IPS-15b (cell line): ENCODE measurements around the gene NSG1.
A peak's percentile ranks its signal among the peaks of the same experiment; 100 is the strongest.

ENCODE experiments used
- H3K27me3 ChIP-seq: one replicate; pipeline ENCODE4 v1.6.1; 2013; ENCODE audit warnings: low read length; ENCODE audit not compliant: control insufficient read depth, insufficient read depth
- H3K36me3 ChIP-seq: one replicate; pipeline ENCODE4 v1.6.1; 2013; ENCODE audit warnings: low read length; ENCODE audit not compliant: control insufficient read depth, insufficient read depth
- H3K4me1 ChIP-seq: one replicate; pipeline ENCODE4 v1.6.1; 2013; ENCODE audit warnings: mild to moderate bottlenecking, low read length; ENCODE audit not compliant: control insufficient read depth, insufficient read depth
- H3K4me3 ChIP-seq: one replicate; pipeline ENCODE4 v1.5.1; 2013; ENCODE audit warnings: low read depth, low read length
- H3K9ac ChIP-seq: one replicate; pipeline ENCODE4 v1.6.1; 2013; ENCODE audit warnings: low read depth, mild to moderate bottlenecking, low read length
- H3K9me3 ChIP-seq: one replicate; pipeline ENCODE4 v1.6.1; 2013; ENCODE audit warnings: mild to moderate bottlenecking, low read length; ENCODE audit not compliant: control insufficient read depth, insufficient read depth

NSG1 gene

DNA sequence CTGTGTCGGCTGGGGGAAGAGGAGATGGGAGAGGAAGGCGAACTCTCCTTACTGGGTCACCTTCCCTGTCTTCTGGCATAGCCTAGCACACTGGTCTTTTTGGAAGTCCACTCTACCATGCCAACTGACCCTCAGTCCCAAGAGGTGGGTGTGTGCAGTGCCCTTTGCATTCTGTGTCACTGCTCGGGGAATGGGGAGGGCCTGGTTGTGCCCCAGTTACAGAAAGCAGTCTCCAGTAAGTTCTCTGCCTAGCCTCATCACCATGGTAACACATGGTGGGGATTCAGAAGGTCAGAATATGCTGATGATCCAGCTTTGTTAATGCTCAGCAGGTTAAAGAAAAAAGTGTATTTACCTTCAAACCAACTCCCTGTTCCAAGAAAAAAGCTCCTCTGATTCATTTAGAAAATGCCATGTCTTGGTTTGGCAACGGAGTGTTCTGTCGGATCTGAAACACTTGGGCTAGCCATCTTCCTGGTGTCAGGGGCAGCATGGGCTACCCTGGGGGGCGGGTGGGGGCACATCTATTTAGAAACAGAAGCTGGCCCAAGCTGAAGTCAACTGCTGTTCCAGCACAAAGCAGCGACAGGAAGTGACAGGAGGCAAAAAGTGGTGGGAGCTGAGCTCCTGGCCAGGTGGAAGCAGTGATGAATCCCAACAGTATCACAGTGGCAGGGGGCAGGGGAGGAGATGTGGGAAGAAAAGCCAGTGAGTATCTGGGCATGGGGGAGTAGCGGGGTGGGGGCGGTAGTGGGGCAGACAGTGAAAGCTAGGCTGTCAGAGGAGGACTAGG, 37.0 kb downstream of the NSG1 start:
- H3K9me3 ChIP-seq = no peaks in the 10 kb centered on the region
- peaks cover 18% of the 10 kb centered on the region for H3K36me3 ChIP-seq
- no peak overlapping the region for H3K9ac ChIP-seq
- no peaks in the 10 kb centered on the region for H3K27me3 ChIP-seq
- peaks cover 20% of the 10 kb centered on the region for H3K4me1 ChIP-seq
- no peak overlapping the region for H3K4me3 ChIP-seq

DNA sequence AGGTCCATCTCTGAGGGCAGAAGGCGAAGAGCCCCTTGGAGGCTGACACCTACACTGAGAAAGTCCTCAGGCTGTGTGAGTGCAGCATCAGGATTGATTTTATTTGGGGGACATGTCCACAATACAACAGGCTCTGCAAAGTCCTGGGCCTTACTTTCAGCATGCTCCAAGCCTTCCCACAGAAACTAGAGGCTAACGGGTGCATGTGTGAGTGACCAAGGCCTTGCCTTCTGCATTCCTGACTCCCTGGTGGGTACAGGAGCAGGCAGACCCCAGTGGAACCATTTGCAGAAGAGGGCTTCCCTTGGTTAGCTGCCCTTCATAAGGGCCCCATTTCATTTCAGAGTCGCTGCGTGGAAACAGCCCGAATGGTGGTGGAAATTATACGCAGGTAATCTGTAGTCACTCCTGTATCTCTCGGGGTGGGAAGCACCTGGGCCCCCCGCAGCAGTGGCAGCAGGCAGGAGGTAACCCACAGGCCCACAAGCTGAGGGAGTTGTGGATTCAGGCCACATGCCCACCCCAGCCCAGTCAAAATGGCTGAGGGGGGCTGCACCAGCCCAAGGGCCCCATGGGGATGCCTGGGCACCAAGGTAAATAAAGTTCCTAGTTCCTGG, 37.7 kb downstream of the NSG1 start:
- Histone ChIP-seq H3K36me3 (peaks cover 16% of the 10 kb centered on the region), H3K4me1 (peaks cover 20% of the 10 kb centered on the region), H3K4me3 (no peak overlapping the region)

DNA sequence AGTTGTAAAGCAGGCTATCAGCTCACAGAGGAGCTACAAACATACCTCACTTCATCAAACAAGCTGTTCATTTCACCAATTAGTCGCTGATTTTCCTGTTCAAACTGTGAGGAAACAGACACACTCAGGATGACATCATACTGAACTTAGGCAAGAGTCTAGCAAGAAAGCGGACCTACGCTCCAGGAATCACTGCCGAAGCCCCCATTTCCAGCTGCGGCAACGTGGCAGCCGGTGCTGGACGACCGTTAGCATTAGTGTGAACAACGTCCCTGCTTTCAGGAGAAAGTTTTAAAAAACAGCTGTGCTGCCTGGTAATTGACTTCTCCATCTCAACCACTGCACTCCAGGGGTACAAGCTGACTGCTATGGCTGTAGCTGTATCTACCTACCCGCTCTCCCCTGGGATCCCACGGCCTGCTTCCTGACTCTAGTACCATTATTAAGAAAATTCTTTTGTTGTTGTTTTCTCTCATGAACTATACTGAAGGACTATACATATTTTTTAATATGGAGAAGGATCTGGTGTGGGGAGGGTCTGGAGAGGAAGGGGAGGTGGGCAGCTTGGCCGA, 38.3 kb downstream of the NSG1 start:
- H3K4me1 ChIP-seq = peaks cover 20% of the 10 kb centered on the region
- H3K9ac ChIP-seq = no peak overlapping the region
- H3K27me3 ChIP-seq = no peaks in the 10 kb centered on the region
- no peak overlapping the region for H3K4me3 ChIP-seq
- H3K36me3 ChIP-seq = peaks cover 10% of the 10 kb centered on the region
- H3K9me3 ChIP-seq = no peaks in the 10 kb centered on the region

More for the DNA sequence above, 37.7 kb downstream of the NSG1 start:
- no peaks in the 10 kb centered on the region for H3K27me3 ChIP-seq
- H3K9ac ChIP-seq = no peak overlapping the region
- H3K9me3 ChIP-seq = no peaks in the 10 kb centered on the region

DNA sequence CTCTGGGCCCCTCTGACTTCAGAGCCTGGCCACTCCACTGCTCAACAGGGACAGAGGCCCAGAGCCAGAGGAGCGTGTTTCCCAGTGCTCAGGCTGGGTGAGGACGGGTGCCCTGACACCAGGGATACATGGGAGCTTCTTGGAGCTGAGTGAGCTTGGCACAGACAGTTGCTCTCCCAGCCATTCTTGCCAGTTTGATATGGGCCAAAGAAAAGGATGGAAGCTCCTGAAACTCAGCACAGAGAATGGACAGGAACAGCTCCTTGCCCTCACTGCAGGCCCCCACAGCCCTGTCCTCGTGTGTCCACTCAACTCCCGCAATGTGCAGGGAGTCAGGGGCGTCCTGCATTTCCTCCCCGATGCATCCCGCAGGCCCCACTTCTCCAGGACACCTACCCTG, 38.8 kb downstream of the NSG1 start:
- Histone ChIP-seq H3K4me3 (no peak overlapping the region), H3K9ac (no peak overlapping the region), H3K4me1 (peaks cover 20% of the 10 kb centered on the region), H3K27me3 (no peaks in the 10 kb centered on the region), H3K9me3 (no peaks in the 10 kb centered on the region), H3K36me3 (peaks cover 5% of the 10 kb centered on the region)

DNA sequence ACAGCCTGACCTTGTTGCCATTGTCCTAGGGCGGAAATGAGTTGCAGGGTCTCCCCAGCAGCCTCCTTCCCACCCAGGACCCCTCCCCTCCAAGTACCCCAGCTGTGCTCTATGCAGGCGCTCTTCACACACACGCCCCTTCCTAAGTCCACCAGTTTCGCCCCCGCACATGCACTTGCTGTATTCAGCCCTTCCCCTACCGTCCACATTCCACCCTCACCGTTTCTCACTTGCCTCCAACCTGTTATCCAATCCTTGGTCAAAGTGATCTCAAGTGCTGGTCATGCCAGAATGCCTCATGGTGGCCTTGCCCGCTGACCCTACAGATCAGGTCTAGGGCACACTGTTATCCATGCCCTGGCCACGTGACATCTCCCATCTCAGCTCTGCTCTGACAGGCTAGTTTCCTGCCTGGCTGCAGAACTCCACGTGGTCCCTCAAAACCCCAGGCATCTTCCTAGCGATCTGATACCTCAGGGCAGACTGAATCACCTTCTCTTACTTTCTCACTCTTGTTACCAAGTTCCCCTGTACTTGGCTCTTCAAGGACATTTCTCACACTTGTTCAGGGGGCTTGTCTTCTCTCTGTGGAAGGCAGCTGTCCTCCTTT, 39.7 kb downstream of the NSG1 start:
- Histone ChIP-seq H3K4me1 (peaks cover 20% of the 10 kb centered on the region), H3K9me3 (no peaks in the 10 kb centered on the region), H3K27me3 (no peaks in the 10 kb centered on the region), H3K36me3 (no peaks in the 10 kb centered on the region), H3K4me3 (no peak overlapping the region), H3K9ac (no peak overlapping the region)

DNA sequence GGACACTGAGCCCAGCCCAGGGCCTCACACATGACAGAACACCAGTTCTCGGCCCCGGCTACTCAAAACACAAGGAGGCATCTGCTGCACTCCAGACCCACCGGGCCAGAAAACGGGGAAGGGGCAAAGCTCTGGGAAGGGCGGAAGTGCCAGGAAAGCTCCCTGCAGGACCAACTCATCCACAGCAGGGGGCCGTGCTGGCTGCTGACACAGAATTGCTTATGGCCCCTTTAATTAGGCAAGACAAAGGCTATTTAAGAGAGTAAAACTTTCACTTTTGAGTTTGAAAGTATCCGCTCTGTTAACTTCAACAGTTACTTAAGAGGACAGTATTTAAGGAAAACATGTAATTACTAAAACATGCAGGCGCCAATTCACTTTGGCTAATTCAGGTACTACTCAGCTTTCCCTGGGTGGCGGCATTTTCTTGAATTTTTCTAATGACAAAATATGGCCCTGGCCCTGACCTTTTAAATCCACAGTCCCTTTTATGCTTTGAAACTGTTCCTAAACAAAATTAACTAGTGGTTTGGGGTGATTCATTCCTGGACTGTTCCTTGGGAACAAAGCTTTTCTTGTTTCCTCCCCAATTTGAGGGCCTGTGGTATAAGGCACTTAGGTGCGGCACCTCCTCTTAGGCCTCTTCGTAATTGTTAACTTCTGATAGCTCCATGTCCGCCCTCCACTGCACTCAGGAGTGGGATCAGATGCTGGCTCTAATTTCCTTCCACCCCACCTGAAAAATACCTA, 40.4 kb downstream of the NSG1 start:
- Histone ChIP-seq H3K27me3 (no peaks in the 10 kb centered on the region), H3K4me3 (no peak overlapping the region), H3K36me3 (no peaks in the 10 kb centered on the region), H3K4me1 (peaks cover 20% of the 10 kb centered on the region), H3K9me3 (no peaks in the 10 kb centered on the region), H3K9ac (peak overlapping the region; percentile 39)

DNA sequence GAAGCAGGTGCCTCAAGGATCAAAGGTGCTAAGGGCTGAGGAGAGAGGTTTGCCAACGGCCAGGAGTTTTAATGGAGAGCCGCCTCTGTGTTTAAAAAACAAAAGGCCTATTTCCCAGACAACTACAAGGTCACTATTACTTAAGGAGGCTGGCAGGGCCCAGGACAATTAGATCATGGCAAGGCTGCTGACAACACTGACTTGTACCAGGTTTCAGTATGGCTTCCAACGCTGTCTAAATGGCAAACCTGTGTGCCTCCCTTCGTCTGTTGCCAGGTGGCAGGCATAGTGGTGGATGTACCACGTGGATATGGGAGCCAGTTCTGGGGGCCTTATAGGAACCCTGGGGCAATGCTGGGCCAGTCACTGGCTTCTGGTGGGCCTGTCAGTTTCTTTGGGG, 41.0 kb downstream of the NSG1 start:
- Histone ChIP-seq H3K9ac (peak overlapping the region; percentile 39), H3K9me3 (no peaks in the 10 kb centered on the region), H3K27me3 (no peaks in the 10 kb centered on the region), H3K36me3 (peaks cover 2% of the 10 kb centered on the region), H3K4me3 (no peak overlapping the region), H3K4me1 (peaks cover 20% of the 10 kb centered on the region)

DNA sequence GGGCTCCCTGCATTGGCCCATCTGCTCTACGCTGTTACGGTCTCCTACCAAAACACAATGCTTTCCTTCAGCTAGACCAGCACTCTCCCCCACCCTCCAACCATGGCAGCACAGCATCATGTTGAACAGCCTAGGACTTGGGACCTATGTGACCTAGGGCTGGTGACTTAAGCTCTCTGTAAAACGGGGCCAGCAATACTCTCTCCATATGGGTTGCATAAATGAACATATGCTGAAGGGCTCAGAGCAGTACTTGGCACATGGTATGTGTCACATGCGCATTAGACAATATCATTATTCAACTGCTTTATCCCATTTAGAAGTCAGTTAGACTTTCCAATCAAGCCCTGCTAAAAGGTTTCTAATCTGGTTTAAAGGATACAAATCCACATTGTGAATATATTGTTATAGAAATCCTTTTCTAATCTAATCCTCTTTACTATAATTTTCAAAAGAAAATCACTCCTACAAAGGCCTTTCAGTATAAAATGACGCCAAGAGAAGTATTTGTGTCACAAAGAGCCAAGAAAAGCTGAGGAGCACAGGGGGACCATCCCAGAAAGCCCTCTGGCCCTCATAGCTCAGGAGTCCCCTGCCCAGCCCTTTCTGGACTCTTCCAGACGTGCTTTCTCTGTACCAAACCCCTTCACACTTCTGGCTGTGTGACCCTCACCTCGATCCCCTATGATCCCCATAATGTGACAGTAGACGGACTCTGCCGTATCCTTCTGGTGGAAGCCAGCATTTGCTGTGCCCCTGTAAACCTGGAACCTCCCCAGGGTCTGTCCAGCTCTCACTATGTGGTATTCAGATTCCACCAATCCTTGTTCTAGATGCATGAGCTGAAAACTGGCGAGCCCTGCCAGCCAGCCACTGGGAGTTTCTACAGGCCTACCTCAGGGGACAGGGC, 42.3 kb downstream of the NSG1 start:
- Histone ChIP-seq H3K4me3 (no peak overlapping the region), H3K4me1 (peaks cover 20% of the 10 kb centered on the region), H3K36me3 (peaks cover 2% of the 10 kb centered on the region), H3K9me3 (no peaks in the 10 kb centered on the region), H3K9ac (no peak overlapping the region), H3K27me3 (no peaks in the 10 kb centered on the region)

DNA sequence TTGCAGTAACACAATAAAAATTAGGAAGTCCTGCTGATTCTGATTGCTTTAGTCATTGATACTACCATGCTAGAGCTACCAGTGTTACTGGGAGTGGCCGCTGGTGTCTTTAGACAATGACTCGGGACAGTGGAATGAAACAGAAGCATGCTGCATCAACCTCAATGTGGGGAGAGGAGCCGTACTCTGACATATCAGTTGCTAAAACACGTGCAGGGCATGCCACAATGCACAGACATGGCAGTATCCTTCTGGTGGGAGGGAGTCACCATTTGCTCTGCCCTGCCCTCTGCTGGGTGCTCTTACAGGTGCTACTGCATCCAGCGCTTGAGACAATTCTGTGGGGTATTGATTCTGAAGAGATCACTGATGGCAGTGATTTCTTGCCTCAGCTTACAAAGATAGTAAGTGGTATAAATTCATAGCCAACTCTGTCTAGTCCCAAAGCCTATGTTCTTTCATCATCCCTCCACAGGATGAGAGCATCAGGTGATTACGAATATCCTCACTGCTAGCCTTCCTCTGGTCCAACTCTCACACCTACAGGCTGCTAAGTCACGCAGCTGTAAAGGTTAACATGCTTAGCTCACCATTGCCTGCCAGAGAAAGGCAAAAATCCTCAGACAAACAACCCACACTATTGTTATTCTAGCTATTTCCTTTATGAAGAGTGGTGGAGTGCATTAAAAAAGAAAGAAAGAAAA, 43.7 kb downstream of the NSG1 start:
- H3K4me1 ChIP-seq = peaks cover 20% of the 10 kb centered on the region
- H3K9me3 ChIP-seq = no peaks in the 10 kb centered on the region
- H3K4me3 ChIP-seq = no peak overlapping the region
- no peak overlapping the region for H3K9ac ChIP-seq
- H3K27me3 ChIP-seq = no peaks in the 10 kb centered on the region
- peaks cover 2% of the 10 kb centered on the region for H3K36me3 ChIP-seq

DNA sequence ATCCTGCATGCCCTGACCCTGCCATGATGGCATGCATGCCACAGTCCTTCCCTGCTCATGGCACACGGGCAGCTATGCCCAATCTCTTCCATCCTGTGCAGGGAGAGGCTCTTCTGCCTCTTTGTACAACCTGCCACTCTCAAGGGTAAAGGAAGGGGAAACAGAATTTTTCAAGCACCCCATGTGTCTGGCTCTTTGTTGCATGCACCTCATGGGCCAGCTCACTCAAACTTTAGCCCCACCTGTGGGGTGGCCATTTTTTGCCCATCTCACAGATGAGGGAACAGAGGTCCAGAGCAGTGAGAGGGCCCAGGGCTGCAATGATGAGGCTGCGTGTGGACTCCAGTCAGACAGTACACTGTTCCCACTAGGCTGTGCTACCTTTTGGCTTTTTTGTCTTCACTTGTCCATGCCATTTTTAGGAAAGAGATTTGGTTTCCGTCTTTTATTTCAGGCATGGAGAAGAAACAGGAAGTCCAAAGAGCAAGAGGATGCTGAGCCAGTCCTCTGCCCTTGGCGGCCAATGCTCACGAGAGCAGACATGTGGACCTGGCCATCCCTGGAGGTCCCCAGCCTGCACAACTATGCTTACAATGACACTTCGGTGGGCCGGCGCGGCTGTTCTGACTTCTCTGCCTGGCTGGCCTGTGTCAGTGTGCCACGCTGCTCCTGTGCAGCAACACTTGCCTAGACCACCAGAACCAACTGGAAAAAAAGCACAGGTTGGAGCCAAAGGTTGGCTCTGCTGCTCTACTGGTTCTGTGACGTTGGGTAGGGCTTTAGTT, 45.6 kb downstream of the NSG1 start:
- Histone ChIP-seq H3K4me3 (no peak overlapping the region), H3K36me3 (peaks cover 2% of the 10 kb centered on the region), H3K27me3 (no peaks in the 10 kb centered on the region), H3K9me3 (no peaks in the 10 kb centered on the region), H3K9ac (no peak overlapping the region), H3K4me1 (peaks cover 5% of the 10 kb centered on the region)
